HG03159 (cell line): Measurements from ENCODE around the gene GTF2I.
"Not testable (repeated sequence)": the region's sequence is repeated elsewhere in the genome, so short reads cannot be mapped to it uniquely, and the experiment has no call there.

Experiments
- ATAC-seq: cut with Tn5 transposase; IDR thresholded peaks from one replicate; pipeline ENCODE4 v1.9.1; 2021; ENCODE audit warnings: mild to moderate bottlenecking, moderate library complexity; ENCODE audit not compliant: unreplicated experiment

The GTF2I gene

GRCh38 chr7:74773760-74774750 lies 116.5 kb downstream of the GTF2I start, which contains the start of gene NCF1:
TSS of gene NCF1 (plus strand) at chr7:74774011. CDS start at chr7:74774032, 21 bp downstream.
- peak; percentile 77 for ATAC-seq

DNA sequence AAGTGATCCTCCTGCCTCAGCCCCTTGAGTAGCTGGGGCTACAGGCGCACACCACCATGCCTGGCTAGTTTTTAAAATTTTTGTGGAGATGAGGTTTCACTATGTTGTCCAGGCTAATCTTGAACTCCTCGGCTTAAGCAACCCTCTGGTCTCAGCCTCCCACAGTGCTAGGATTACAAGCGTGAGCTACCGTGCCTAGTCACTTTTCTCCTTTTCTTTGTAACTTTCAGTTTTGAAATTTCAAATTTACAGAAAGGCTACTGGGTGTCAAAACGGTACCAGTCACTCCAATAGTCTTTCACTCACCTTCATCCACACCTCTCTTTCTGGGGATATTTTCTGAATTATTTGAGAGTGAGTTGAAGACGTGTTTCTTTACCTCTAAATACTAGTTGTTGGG lies 117.6 kb downstream of the GTF2I start:
- not testable (repeated sequence) for ATAC-seq

GRCh38 chr7:74779053-74779452 lies 121.5 kb downstream of the GTF2I start:
- not testable (repeated sequence) for ATAC-seq

GRCh38 chr7:74781746-74782145 lies 124.2 kb downstream of the GTF2I start:
- ATAC-seq, result not testable (repeated sequence)

- not testable (repeated sequence) for ATAC-seq
Observed at GRCh38 chr7:74783595-74783994, 126.1 kb downstream of the GTF2I start.

GRCh38 chr7:74788369-74789150 lies 131.0 kb downstream of the GTF2I start:
- ATAC-seq, result peak; percentile 85

- ATAC-seq, result not testable (repeated sequence)
Observed at GRCh38 chr7:74789200-74789736, 131.8 kb downstream of the GTF2I start.

- not testable (repeated sequence) for ATAC-seq
Observed at GRCh38 chr7:74797848-74798622, 140.5 kb downstream of the GTF2I start.

GRCh38 chr7:74798644-74799043 lies 141.1 kb downstream of the GTF2I start:
- ATAC-seq, result not testable (repeated sequence)
